Measurements from ENCODE around the gene GPR4. TPM values are rescaled to one million over a fixed set of nuclear protein-coding genes. Genes with fewer than 3 reads are reported as not detected.

Gene GPR4
- 10 to 100 TPM in 2 of 6 donors, 1 to 10 TPM in 4; 1.0 to 22.1 (median 6.8) TPM for total RNA-seq

- H3K4me3 ChIP-seq: peak within 1 kb of the TSS; percentile 50 to 57 (median 53)
- peak in 1 of 2 donors; percentile 85 for DNase-seq
- peak within 1 kb of the TSS; percentile 42 to 89 (median 84) for H3K27ac ChIP-seq
- no peaks in the 10 kb centered on the region for H3K36me3 ChIP-seq
- TF ChIP-seq EP300 (IDR thresholded peaks at IDR 0.05) (no peak), POLR2A (IDR thresholded peaks at IDR 0.05) (peak in 1 of 4 donors; percentile 24), POLR2AphosphoS5 (IDR thresholded peaks at IDR 0.05) (peak in 1 of 2 donors; percentile 36), CTCF (IDR thresholded peaks at IDR 0.05) (no peak)
- H3K9me3 ChIP-seq: no peaks in the 10 kb centered on the region
- H3K4me1 ChIP-seq: peaks cover 18 to 49% (median 27%) of the 10 kb centered on the region in 4 donors
- 5 to 8% methylated on average over 14 to 46 of the region's 52 CpGs for WGBS, 2 donors
- peak in 1 of 2 donors; percentile 57 for ATAC-seq (ENCODE audit: low FRiP score in 2 of 2)
- peaks cover 0 to 36% (median 17%) of the 10 kb centered on the region in 4 donors for H3K27me3 ChIP-seq
Observed at GRCh38 chr19:45601524-45602374, at the start of gene GPR4. TSS of gene GPR4 (minus strand) at chr19:45602212. CDS start at chr19:45591866, 10,346 bp downstream.

GRCh38 chr19:45650722-45651121, 48.7 kb upstream of the GPR4 start:
- TF ChIP-seq EP300 (IDR thresholded peaks at IDR 0.05) (no peak), CTCF (IDR thresholded peaks at IDR 0.05) (no peak), POLR2AphosphoS5 (IDR thresholded peaks at IDR 0.05) (no peak), POLR2A (IDR thresholded peaks at IDR 0.05) (no peak)
- WGBS, 2 donors: 69 to 79% methylated on average over 3 of the region's 3 CpGs

GRCh38 chr19:45646345-45646698, 44.3 kb upstream of the GPR4 start:
- TF ChIP-seq EP300 (IDR thresholded peaks at IDR 0.05) (no peak), POLR2AphosphoS5 (IDR thresholded peaks at IDR 0.05) (no peak), POLR2A (IDR thresholded peaks at IDR 0.05) (no peak), CTCF (IDR thresholded peaks at IDR 0.05) (no peak)
- H3K27ac ChIP-seq: peak overlapping the region in 1 of 4 donors; percentile 47
- H3K4me1 ChIP-seq: peaks cover 22 to 41% (median 31%) of the 10 kb centered on the region in 4 donors
- peaks cover 0 to 10% (median 3%) of the 10 kb centered on the region in 4 donors for H3K27me3 ChIP-seq
- no peaks in the 10 kb centered on the region for H3K36me3 ChIP-seq
- no peaks in the 10 kb centered on the region for H3K9me3 ChIP-seq
- no peak for ATAC-seq (ENCODE audit: low FRiP score in 2 of 2)
- no peak for DNase-seq
- 7 to 11% methylated on average over 8 to 9 of the region's 9 CpGs for WGBS, 2 donors
- peak overlapping the region in 3 of 4 donors; percentile 37 to 52 (median 48) for H3K4me3 ChIP-seq

More at GRCh38 chr19:45650722-45651121, 48.7 kb upstream of the GPR4 start:
- peaks cover 0 to 8% (median 7%) of the 10 kb centered on the region in 4 donors for H3K4me1 ChIP-seq
- DNase-seq: no peak
- H3K4me3 ChIP-seq: no peak overlapping the region
- H3K36me3 ChIP-seq: no peaks in the 10 kb centered on the region
- H3K27ac ChIP-seq: no peak overlapping the region
- H3K27me3 ChIP-seq: peaks cover 0 to under 1% (median 0%) of the 10 kb centered on the region in 4 donors
- H3K9me3 ChIP-seq: no peaks in the 10 kb centered on the region
- no peak for ATAC-seq (ENCODE audit: low FRiP score in 2 of 2)

GRCh38 chr19:45645631-45646344, 43.8 kb upstream of the GPR4 start:
- no peaks in the 10 kb centered on the region for H3K36me3 ChIP-seq
- peak; percentile 71 to 75 for ATAC-seq (ENCODE audit: low FRiP score in 2 of 2)
- peaks cover 0 to 10% (median 3%) of the 10 kb centered on the region in 4 donors for H3K27me3 ChIP-seq
- WGBS, 2 donors: 2 to 3% methylated on average over 18 to 27 of the region's 27 CpGs
- TF ChIP-seq EP300 (IDR thresholded peaks at IDR 0.05) (no peak), POLR2AphosphoS5 (IDR thresholded peaks at IDR 0.05) (no peak), CTCF (IDR thresholded peaks at IDR 0.05) (no peak), POLR2A (IDR thresholded peaks at IDR 0.05) (no peak)
- peak in 1 of 2 donors; percentile 73 for DNase-seq
- H3K9me3 ChIP-seq: no peaks in the 10 kb centered on the region
- H3K4me1 ChIP-seq: peaks cover 26 to 46% (median 36%) of the 10 kb centered on the region in 4 donors
- peak overlapping the region in 3 of 4 donors; percentile 37 to 52 (median 48) for H3K4me3 ChIP-seq
- H3K27ac ChIP-seq: peak overlapping the region in 2 of 4 donors; percentile 43 to 47

All from upper lobe of left lung (tissue), 6 donors.